Heart left ventricle (tissue), 13 donors: Measurements from ENCODE around the gene FUT3.
"Not testable (repeated sequence)": the region's sequence is repeated elsewhere in the genome, so short reads cannot be mapped to it uniquely, and the experiment has no call there.

Experiments
- CTCF ChIP-seq, 12 donors: fragments of 200-600 bp; sonication (generic) in 4 of 12; IDR thresholded peaks; one replicate each; pipeline versions ENCODE4 v1.5.0 to v1.8.0; 2018 to 2022; ENCODE audit warnings: antibody characterized with exemption in 12 of 12, mild to moderate bottlenecking in 5 of 12
- POLR2A ChIP-seq, 2 donors: fragments of 450-650 bp; IDR thresholded peaks; one replicate each; pipeline ENCODE4 v1.6.1; 2017; ENCODE audit warnings: antibody characterized with exemption in 2 of 2, mild to moderate bottlenecking in 2 of 2, moderate library complexity in 2 of 2
- donor health status: ischemic (EF 13 %, LVEDD 7.1; RV severe dilation, severe dysfunction).
- donor health status: DM: no; HTN: yes; CAD: no.
- donor health status: DM: no; HTN: no; CAD: no.
- donor health status: ischemic (EF 25% LVEDD 6.9; RV normal size, moderate dysfunction).
- donor health status: ischemic (EF 25% LVEDD 5.7; RV mildly dilated, moderate dysfunction).
- donor health status: ischemic (EF 35%, LVEDD 5.7; RV mildly dilated, moderate dysfunction).
- donor health status: nonischemic (EF 11% LVEDD 7.7; RV severe dilation, severe dysfunction).
- donor health status: DM: yes; HTN: yes; CAD: no.
- donor health status: PGD.
- donor health status: ischemic (EF 29% LVEDD 5.4; RV normal size, mild dysfunction).
- donor health status: nonischemic (EF 23%, LVEDD 6.1; RV moderate dilation, normal function).

GRCh38 chr19:5841735-5842111, 9.5 kb downstream of the FUT3 start:
- not testable (repeated sequence) for TF ChIP-seq CTCF, POLR2A (IDR thresholded peaks at IDR 0.05)
